Cardiac muscle cell (in vitro differentiated cells and primary cell): ENCODE data around the gene CDC20. TPM values are rescaled to one million over a fixed set of nuclear protein-coding genes. Genes with fewer than 3 reads are reported as not detected.

ENCODE experiments used
- DNase-seq, 2 donors: peaks; one replicate each; pipeline versions ENCODE4 v3.0.0 to v3.0.0-alpha.2; 2010 to 2017; ENCODE audit warnings: low read depth in 1 of 2, low spot score in 1 of 2
- H3K27ac ChIP-seq: fragments of 200-600 bp; sonication (generic); 2 replicates; pipeline ENCODE4 v1.5.1; 2016
- H3K27me3 ChIP-seq: fragments of 200-600 bp; sonication (generic); 2 replicates; pipeline ENCODE4 v1.6.0; 2016; ENCODE audit warnings: control low read depth
- H3K36me3 ChIP-seq: fragments of 200-600 bp; sonication (generic); 2 replicates; pipeline ENCODE4 v1.5.1; 2016; ENCODE audit warnings: control low read depth
- H3K4me1 ChIP-seq: fragments of 200-600 bp; sonication (generic); 2 replicates; pipeline ENCODE4 v1.8.1; 2017; ENCODE audit warnings: low read depth, mild to moderate bottlenecking, mixed run types
- H3K4me3 ChIP-seq: fragments of 200-600 bp; sonication (generic); 2 replicates; pipeline ENCODE4 v1.5.1; 2016; ENCODE audit warnings: mild to moderate bottlenecking
- H3K9me3 ChIP-seq: fragments of 200-600 bp; sonication (generic); 2 replicates; pipeline ENCODE4 v1.5.1; 2017; ENCODE audit warnings: low read depth, mild to moderate bottlenecking, control low read depth
- polyA plus RNA-seq: library from polyadenylated mRNA; unstranded; fragments of >200 nt; fragmentation: Nextera tagmentation; extraction: Ambion mirVana; gene quantifications from 2 replicates; pipeline ENCODE4 v1.2.1, GENCODE V29; 2016
- total RNA-seq: library from RNA; depleted of rRNA; stranded (reverse); fragments of >200 nt; gene quantifications from 2 replicates; pipeline ENCODE4 v1.2.3, GENCODE V29; 2016
- TF ChIP-seq, protein P1 (sequence below): IDR thresholded peaks from 2 replicates; pipeline ENCODE4 v1.5.1; 2012; ENCODE audit warnings: low read depth, mild to moderate bottlenecking, low read length

Gene CDC20
- total and polyA plus RNA-seq, 2 experiments from 2014 or later, result 18.7 to 134 TPM

DNA sequence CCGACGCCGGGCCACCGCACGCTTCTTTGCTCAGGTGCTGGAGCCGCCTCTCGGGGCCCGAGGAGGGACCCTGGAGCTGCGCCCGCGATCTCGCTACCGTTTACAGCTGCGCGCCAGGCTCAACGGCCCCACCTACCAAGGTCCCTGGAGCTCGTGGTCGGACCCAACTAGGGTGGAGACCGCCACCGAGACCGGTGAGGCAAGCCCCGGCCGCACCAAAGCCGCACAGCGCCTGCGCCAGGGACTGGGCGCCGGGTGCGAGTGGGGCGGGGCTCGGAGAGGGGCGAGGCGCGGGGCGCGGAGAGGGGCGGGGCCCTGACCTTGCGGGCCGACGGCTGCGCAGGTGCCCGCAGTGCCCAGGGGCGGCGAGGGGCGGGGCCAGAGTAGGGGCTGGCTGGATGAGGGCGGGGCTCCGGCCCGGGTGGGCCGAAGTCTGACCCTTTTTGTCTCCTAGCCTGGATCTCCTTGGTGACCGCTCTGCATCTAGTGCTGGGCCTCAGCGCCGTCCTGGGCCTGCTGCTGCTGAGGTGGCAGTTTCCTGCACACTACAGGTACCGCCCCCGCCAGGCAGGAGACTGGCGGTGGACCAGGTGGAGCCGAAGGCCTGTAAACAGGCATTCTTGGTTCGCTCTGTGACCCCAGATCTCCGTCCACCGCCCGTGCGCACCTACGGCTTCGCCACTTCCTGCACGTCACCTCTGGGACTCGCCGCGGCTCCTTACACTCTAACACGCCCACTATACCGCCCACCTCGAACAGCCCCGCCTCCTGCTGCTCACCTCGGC is 9.8 kb upstream of the CDC20 start:
- Histone ChIP-seq H3K27ac (peak overlapping the region; percentile 97), H3K36me3 (no peaks in the 10 kb centered on the region), H3K27me3 (no peaks in the 10 kb centered on the region), H3K9me3 (no peaks in the 10 kb centered on the region), H3K4me1 (peaks cover 31% of the 10 kb centered on the region), H3K4me3 (peak overlapping the region; percentile 38)
- TF ChIP-seq, protein P1, sequence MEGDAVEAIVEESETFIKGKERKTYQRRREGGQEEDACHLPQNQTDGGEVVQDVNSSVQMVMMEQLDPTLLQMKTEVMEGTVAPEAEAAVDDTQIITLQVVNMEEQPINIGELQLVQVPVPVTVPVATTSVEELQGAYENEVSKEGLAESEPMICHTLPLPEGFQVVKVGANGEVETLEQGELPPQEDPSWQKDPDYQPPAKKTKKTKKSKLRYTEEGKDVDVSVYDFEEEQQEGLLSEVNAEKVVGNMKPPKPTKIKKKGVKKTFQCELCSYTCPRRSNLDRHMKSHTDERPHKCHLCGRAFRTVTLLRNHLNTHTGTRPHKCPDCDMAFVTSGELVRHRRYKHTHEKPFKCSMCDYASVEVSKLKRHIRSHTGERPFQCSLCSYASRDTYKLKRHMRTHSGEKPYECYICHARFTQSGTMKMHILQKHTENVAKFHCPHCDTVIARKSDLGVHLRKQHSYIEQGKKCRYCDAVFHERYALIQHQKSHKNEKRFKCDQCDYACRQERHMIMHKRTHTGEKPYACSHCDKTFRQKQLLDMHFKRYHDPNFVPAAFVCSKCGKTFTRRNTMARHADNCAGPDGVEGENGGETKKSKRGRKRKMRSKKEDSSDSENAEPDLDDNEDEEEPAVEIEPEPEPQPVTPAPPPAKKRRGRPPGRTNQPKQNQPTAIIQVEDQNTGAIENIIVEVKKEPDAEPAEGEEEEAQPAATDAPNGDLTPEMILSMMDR, result no peak
- peak; percentile 78 to 95 for DNase-seq

DNA sequence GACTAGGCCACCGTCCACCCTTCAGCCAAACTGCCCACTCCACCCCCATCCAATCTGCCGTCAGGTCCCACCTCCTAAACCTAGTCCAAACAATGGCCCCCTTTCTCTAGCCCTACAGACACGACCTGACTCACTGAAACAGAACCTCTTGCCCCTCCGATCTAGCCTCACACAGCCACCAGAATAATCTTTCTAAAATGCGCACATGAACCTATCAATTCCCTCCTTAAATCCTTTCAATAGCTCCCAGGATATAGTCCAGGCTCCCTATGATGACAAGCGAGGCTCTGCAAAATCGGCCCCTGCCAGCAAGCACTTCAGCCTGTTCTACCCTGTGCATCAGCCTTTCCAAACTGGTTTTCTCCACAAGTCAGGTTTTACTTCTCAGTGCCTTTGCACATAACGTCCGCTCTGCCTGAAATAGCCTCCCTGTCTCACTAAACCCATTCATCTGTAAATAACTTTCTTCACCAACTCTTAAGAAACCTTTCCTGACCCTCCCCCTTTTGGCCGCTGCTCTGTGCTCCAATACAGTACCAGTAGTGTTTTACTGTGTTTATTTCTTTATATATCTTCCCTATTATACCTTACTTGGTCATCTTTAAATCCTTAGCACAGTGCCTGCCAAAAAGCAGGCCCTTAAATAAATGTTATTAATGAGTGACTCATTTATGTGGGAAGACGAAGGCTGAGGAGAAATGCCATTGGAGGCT is 9.0 kb upstream of the CDC20 start:
- DNase-seq, result peak; percentile 37 to 78

DNA sequence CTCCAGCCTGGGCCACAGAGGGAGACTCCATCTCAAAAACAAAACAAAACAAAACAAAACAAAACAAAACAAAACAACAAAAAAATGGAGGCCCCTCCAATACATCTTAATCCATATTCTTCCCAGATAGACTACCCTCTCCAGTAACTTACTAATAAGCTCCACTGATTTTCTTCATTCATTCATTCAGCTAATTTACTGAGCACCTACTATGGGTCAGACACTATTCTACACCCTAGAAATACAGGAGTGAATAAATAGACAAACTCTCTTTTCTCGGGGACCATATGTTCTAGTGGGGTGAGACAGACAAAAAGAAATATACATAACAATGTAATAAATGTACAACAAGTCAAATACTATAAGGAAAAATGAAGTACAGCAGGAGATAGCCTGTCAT is 7.8 kb upstream of the CDC20 start:
- TF ChIP-seq, protein P1, result no peak

More for the DNA sequence above, 9.0 kb upstream of the CDC20 start:
- H3K36me3 ChIP-seq, result no peaks in the 10 kb centered on the region
- TF ChIP-seq, protein P1, result no peak
- no peaks in the 10 kb centered on the region for H3K27me3 ChIP-seq
- peak overlapping the region; percentile 97 for H3K27ac ChIP-seq
- peaks cover 24% of the 10 kb centered on the region for H3K4me1 ChIP-seq
- H3K9me3 ChIP-seq, result no peaks in the 10 kb centered on the region
- H3K4me3 ChIP-seq, result peak overlapping the region; percentile 38

GRCh38 chr1:43351421-43352350 is 7.1 kb upstream of the CDC20 start:
- Histone ChIP-seq H3K4me3 (no peak overlapping the region), H3K9me3 (no peaks in the 10 kb centered on the region), H3K4me1 (peaks cover 11% of the 10 kb centered on the region), H3K27ac (no peak overlapping the region), H3K36me3 (no peaks in the 10 kb centered on the region), H3K27me3 (no peaks in the 10 kb centered on the region)
- DNase-seq, result no peak
- TF ChIP-seq, protein P1, result no peak

More for the DNA sequence above, 7.8 kb upstream of the CDC20 start:
- Histone ChIP-seq H3K9me3 (no peaks in the 10 kb centered on the region), H3K4me3 (no peak overlapping the region), H3K4me1 (peaks cover 12% of the 10 kb centered on the region), H3K27ac (no peak overlapping the region), H3K36me3 (no peaks in the 10 kb centered on the region), H3K27me3 (no peaks in the 10 kb centered on the region)
- DNase-seq, result no peak

- H3K27ac ChIP-seq, result no peak overlapping the region
- no peaks in the 10 kb centered on the region for H3K27me3 ChIP-seq
- no peak overlapping the region for H3K4me3 ChIP-seq
- no peak for DNase-seq
- H3K4me1 ChIP-seq, result peaks cover 11% of the 10 kb centered on the region
- H3K36me3 ChIP-seq, result no peaks in the 10 kb centered on the region
- no peaks in the 10 kb centered on the region for H3K9me3 ChIP-seq
- TF ChIP-seq, protein P1, result no peak
Observed at GRCh38 chr1:43352351-43352705, 6.5 kb upstream of the CDC20 start.
